Epithelial cell of esophagus (primary cell): ENCODE measurements around the gene NMUR2.

Experiments
- DNase-seq: peaks from one replicate; pipeline ENCODE4 v3.0.0; 2010; ENCODE audit warnings: low read depth
- H3K4me3 ChIP-seq: 2 replicates; pipeline ENCODE4 v1.5.1; 2011; ENCODE audit warnings: mild to moderate bottlenecking, low read length, control low read depth
- TF ChIP-seq, protein P1 (sequence below): IDR thresholded peaks from 2 replicates; pipeline ENCODE4 v1.5.1; 2011; ENCODE audit warnings: low read depth, mild to moderate bottlenecking, low read length, control low read depth, inconsistent platforms; ENCODE audit not compliant: insufficient read depth; ENCODE audit errors: missing control alignments

NMUR2 gene

DNA sequence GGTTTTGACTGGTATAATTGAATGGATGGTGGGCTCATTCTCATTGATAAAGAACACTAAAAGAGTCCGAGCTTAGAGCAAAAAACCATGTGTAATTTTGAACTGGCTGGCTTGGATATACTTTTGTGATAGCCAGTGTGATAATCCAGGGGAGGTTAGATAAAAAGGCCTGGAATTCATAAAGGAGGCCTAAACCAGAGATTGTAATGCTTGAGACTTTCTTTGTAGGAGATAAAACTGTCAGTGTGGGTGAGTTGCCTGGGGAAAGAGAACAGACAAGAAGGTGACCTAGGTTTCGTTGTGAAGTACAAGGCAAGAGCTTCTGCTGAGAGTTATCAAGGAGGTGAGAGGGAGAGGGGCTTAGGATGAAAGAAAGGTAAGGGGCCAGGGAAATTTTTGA is 17.0 kb upstream of the NMUR2 start:
- H3K4me3 ChIP-seq: no peak overlapping the region
- no peak for DNase-seq
- TF ChIP-seq, protein P1, sequence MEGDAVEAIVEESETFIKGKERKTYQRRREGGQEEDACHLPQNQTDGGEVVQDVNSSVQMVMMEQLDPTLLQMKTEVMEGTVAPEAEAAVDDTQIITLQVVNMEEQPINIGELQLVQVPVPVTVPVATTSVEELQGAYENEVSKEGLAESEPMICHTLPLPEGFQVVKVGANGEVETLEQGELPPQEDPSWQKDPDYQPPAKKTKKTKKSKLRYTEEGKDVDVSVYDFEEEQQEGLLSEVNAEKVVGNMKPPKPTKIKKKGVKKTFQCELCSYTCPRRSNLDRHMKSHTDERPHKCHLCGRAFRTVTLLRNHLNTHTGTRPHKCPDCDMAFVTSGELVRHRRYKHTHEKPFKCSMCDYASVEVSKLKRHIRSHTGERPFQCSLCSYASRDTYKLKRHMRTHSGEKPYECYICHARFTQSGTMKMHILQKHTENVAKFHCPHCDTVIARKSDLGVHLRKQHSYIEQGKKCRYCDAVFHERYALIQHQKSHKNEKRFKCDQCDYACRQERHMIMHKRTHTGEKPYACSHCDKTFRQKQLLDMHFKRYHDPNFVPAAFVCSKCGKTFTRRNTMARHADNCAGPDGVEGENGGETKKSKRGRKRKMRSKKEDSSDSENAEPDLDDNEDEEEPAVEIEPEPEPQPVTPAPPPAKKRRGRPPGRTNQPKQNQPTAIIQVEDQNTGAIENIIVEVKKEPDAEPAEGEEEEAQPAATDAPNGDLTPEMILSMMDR: no peak

- no peak overlapping the region for H3K4me3 ChIP-seq
- TF ChIP-seq, protein P1: no peak
- no peak for DNase-seq
Observed at GRCh38 chr5:152412129-152412528, 7.0 kb upstream of the NMUR2 start.

GRCh38 chr5:152406082-152406481 is 1.0 kb upstream of the NMUR2 start:
- DNase-seq: no peak
- TF ChIP-seq, protein P1: no peak
- no peak overlapping the region for H3K4me3 ChIP-seq

DNA sequence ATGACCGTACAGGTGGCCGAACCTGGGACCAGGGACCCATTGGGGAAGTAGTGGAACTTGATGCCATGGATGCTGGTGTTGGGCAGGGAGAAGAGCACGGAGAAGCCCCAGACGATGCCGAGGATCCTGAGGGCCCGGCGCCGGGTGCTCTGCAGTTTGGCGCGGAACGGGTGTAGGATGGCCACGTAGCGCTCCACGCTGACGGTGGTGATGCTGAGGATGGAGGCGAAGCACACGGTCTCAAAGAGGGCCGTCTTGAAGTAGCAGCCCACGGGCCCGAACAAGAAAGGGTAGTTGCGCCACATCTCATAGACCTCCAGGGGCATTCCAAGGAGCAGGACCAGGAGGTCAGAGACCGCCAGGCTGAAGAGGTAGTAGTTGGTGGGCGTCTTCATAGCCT is 585 bp downstream of the NMUR2 start:
- no peak for DNase-seq
- TF ChIP-seq, protein P1: no peak
- H3K4me3 ChIP-seq: no peak overlapping the region

DNA sequence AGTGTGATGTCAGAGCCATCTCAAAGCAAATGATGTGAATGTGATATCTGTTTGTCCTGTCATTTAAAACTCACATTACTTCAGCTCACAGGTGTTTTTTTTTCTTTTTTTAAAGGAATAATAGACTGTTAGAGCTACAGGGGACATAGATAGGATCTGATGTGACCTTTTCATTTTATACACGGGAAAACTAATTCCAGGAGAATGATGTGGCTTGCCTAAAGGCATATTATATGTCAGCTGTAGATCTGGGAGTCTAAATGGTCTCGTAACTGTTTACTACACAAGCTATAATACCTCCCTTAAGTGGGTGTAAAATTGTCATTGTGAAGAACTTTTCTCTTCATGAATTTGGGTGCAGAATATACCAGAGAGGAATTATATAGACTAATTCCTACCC is 2.0 kb downstream of the NMUR2 start:
- no peak overlapping the region for H3K4me3 ChIP-seq
- TF ChIP-seq, protein P1: no peak
- DNase-seq: no peak

- DNase-seq: no peak
- TF ChIP-seq, protein P1: no peak
- no peak overlapping the region for H3K4me3 ChIP-seq
Observed at GRCh38 chr5:152400846-152401245, 4.2 kb downstream of the NMUR2 start.

DNA sequence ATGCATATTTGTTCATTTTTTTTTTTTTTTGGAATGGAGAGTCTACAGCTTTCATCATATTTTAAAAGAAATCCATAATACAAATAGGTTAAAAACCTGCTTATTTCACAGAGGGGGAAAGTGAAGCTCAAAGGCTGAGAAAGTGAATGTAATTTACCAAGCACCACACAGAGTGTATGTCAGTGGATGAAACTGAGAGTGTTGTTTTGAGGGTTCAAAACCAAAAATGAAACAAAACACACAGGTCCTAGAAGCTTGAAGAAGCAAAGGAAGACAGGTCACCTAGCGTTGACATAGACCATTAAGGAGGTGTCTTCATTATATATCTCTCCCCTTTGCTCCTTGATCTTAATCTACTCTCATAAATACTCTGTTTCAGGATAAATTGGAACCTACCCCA is 7.5 kb downstream of the NMUR2 start:
- no peak for DNase-seq
- TF ChIP-seq, protein P1: no peak
- H3K4me3 ChIP-seq: no peak overlapping the region
